22Rv1 (cell line): ENCODE data around the gene ENTPD8.

Experiments
- H3K27ac ChIP-seq: fragments of 450-650 bp; 2 replicates; pipeline ENCODE4 v1.5.1; 2017
- ZFX ChIP-seq: fragments of 450-650 bp; IDR thresholded peaks from 2 replicates; pipeline ENCODE4 v1.6.1; 2017; ENCODE audit warnings: antibody characterized with exemption, borderline replicate concordance
- TF ChIP-seq, protein P1 (sequence below): fragments of 450-650 bp; IDR thresholded peaks from 2 replicates; pipeline ENCODE4 v1.5.1; 2017; ENCODE audit warnings: mild to moderate bottlenecking

ENTPD8 gene

GRCh38 chr9:137417161-137418021, 23.8 kb downstream of the ENTPD8 start:
- TF ChIP-seq, protein P1, sequence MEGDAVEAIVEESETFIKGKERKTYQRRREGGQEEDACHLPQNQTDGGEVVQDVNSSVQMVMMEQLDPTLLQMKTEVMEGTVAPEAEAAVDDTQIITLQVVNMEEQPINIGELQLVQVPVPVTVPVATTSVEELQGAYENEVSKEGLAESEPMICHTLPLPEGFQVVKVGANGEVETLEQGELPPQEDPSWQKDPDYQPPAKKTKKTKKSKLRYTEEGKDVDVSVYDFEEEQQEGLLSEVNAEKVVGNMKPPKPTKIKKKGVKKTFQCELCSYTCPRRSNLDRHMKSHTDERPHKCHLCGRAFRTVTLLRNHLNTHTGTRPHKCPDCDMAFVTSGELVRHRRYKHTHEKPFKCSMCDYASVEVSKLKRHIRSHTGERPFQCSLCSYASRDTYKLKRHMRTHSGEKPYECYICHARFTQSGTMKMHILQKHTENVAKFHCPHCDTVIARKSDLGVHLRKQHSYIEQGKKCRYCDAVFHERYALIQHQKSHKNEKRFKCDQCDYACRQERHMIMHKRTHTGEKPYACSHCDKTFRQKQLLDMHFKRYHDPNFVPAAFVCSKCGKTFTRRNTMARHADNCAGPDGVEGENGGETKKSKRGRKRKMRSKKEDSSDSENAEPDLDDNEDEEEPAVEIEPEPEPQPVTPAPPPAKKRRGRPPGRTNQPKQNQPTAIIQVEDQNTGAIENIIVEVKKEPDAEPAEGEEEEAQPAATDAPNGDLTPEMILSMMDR, result no peak
- TF ChIP-seq ZFX, result no peak
- H3K27ac ChIP-seq, result no peak overlapping the region

DNA sequence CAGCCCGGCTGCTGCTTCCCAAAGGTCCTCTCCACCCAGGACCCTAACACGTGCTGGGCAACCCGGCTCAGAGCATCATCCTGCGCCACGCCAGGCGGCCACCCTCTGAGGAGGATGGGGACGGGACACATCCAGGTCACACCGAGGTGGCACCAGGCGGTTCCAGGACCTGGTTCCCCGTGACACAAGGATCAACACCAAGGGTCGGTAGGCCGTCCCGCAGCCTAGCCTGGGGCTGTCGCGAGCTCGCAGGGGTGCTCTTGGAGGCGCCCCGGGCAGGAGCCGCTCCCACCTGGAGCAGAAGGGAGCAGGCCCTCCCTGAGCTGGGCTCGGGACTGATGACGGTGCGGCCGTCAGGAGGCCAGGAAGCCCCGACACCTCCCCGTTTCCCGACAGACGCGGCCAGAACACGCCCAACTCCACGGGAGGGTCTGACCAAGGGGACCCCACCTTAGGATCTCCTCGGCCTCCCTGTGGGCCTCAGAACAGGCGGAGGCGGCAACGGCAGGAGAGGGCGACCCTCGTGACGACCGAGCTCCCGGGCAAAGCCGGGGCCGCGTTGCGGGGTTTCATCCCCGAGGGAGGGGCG, 24.5 kb downstream of the ENTPD8 start:
- no peak overlapping the region for H3K27ac ChIP-seq
- TF ChIP-seq, protein P1, result no peak
- no peak for TF ChIP-seq ZFX

DNA sequence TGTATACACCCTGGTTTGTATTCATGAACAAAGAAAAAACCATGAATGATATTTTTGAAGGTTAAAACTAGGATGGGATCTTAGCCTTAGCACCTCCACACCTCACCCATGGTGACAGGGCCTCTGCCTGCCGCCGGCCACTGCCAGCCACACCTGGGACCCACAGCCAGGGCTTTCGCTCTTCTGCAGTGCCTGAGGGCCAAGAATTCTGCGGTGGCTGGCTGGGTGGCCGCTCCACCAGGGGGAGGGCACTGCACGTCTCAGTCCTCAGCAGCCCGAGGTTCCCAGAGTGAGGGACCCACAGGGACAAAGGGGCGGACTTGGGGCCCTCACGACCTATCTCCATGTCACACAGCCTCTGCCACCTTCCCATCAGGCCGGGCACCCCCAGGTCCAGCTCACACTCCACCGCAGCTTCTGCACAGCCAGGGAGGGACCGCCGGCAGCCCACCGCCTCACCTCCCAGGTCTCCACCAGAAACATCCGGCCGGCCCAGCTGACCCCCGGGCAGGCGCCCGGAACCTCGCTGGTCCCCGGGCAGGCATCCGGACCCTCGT, 25.1 kb downstream of the ENTPD8 start:
- no peak overlapping the region for H3K27ac ChIP-seq
- TF ChIP-seq, protein P1, result no peak
- no peak for TF ChIP-seq ZFX

GRCh38 chr9:137415451-137415850, 25.7 kb downstream of the ENTPD8 start:
- H3K27ac ChIP-seq, result no peak overlapping the region
- TF ChIP-seq ZFX, result no peak
- TF ChIP-seq, protein P1, result no peak

- H3K27ac ChIP-seq, result no peak overlapping the region
- TF ChIP-seq ZFX, result no peak
- TF ChIP-seq, protein P1, result no peak
These were observed 28.7 kb downstream of the ENTPD8 start for GRCh38 chr9:137412431-137412830.

- no peak overlapping the region for H3K27ac ChIP-seq
- TF ChIP-seq, protein P1, result no peak
- no peak for TF ChIP-seq ZFX
These were observed 29.3 kb downstream of the ENTPD8 start for GRCh38 chr9:137411645-137412380.
